Keratinocyte (primary cell): Measurements from ENCODE around the gene GIT2.

Experiments used
- CTCF ChIP-seq, 3 experiments: IDR thresholded peaks in 1 of 3; conservative IDR thresholded peaks in 1 of 3; optimal IDR thresholded peaks in 1 of 3; 2 replicates in 2 of 3; 3 replicates in 1 of 3; pipeline versions ENCODE3 to v1.5.1; 2011; ENCODE audit warnings: low read length in 3 of 3, mild to moderate bottlenecking in 3 of 3, moderate library complexity in 2 of 3, control low read depth in 1 of 3, inconsistent platforms in 1 of 3; ENCODE audit not compliant: insufficient read depth in 2 of 3; ENCODE audit errors: extremely low read depth in 1 of 3
- EZH2 ChIP-seq: IDR thresholded peaks from one replicate; pipeline ENCODE4 v1.6.1; 2012; ENCODE audit warnings: inconsistent platforms, mild to moderate bottlenecking, low read length, moderate library complexity

- TF ChIP-seq CTCF (optimal IDR thresholded peaks at IDR 0.05 in 1 of 3, IDR thresholded peaks at IDR 0.05 in 1 of 3, conservative IDR thresholded peaks at IDR 0.05 in 1 of 3; ENCODE audit: extremely low read depth in 1 of 3, insufficient read depth in 2 of 3, low read length in 3 of 3): no peak
- TF ChIP-seq EZH2: no peak
Observed at GRCh38 chr12:109950625-109951024, 45.5 kb downstream of the GIT2 start.
